ENCODE measurements around the gene TSC2. TPM values are rescaled to one million over a fixed set of nuclear protein-coding genes. Genes with fewer than 3 reads are reported as not detected.

The TSC2 gene
- total and polyA plus RNA-seq, 2 of the 13 experiments (the other 11 are each of a cell fraction or from before 2014, with no cell fraction given), result 19.6 to 40.4 TPM

DNA sequence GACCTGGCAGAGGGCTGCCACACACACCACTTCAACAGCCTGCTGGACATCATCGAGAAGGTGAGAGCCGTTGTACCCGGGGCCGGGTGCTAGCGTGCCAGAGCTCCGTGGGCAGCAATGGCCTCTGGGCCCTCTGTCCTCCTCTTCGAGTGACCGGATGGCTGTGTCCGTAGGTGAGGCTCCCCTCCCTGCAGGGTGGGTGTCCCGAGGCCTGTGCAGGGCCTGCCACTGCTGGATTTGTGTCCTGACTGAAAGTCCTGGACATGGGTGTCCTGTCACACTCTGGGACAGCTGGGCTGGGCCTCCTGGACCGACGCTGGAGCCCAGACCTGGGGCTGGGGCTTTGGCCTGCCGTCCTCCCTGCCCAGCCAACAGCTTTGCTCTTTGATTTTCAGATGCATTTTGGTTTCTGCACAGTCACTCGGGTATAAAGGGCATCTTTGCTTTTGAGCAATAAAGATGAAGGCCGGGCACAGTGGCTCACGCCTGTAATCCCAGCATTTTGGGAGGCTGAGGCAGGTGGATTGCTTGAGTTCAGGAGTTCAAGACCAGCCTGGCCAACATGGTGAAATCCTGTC lies 16.7 kb downstream of the TSC2 start:
- DNase-seq (ENCODE audit: low spot score), result no peak
- Histone ChIP-seq H3K9ac (ENCODE audit: insufficient read depth, low read depth, low read length) (no peak overlapping the region), H3K36me3 (replicated peaks in 1 of 2; ENCODE audit: control insufficient read depth in 1 of 2, insufficient read depth in 2 of 2, low read length in 2 of 2) (peaks cover 17 to 22% of the 10 kb centered on the region in 2 experiments), H2AFZ (ENCODE audit: low read length) (no peak overlapping the region), H4K20me1 (ENCODE audit: insufficient read depth, low read length) (no peaks in the 10 kb centered on the region), H3K9me3 (ENCODE audit: low read length) (no peaks in the 10 kb centered on the region), H3K27ac (ENCODE audit: extremely low read length, insufficient read depth, low read length) (no peak overlapping the region), H3K4me2 (ENCODE audit: low read depth, low read length) (no peak overlapping the region), H3K4me1 (ENCODE audit: insufficient read depth, low read length) (no peaks in the 10 kb centered on the region), H3K4me3 (replicated peaks in 1 of 3; ENCODE audit: insufficient read depth in 1 of 3, low read depth in 2 of 3, low read length in 3 of 3) (no peak overlapping the region), H3K79me2 (ENCODE audit: insufficient read depth, low read length) (no peaks in the 10 kb centered on the region), H3K27me3 (ENCODE audit: control insufficient read depth in 1 of 2, insufficient read depth in 2 of 2, low read length in 2 of 2) (no peaks in the 10 kb centered on the region)
- TF ChIP-seq CBX2 (IDR thresholded peaks at IDR 0.05; ENCODE audit: low read depth, low read length), result no peak
- TF ChIP-seq CBX2 (CRISPR knock-in tag; IDR thresholded peaks at IDR 0.05; ENCODE audit: low read depth), result no peak
- TF ChIP-seq, protein P1, sequence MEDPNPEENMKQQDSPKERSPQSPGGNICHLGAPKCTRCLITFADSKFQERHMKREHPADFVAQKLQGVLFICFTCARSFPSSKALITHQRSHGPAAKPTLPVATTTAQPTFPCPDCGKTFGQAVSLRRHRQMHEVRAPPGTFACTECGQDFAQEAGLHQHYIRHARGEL (CRISPR knock-in tag; IDR thresholded peaks at IDR 0.05), result no peak
- no peak for TF ChIP-seq TEAD2 (CRISPR knock-in tag; IDR thresholded peaks at IDR 0.05)
- no peak for TF ChIP-seq DNMT3B (CRISPR knock-in tag; conservative IDR thresholded peaks at IDR 0.05)
- no peak for TF ChIP-seq AKAP8 (CRISPR knock-in tag; IDR thresholded peaks at IDR 0.05)
- TF ChIP-seq ZNF33A (CRISPR knock-in tag; IDR thresholded peaks at IDR 0.05; ENCODE audit: borderline replicate concordance), result no peak
- no peak for TF ChIP-seq U2AF2 (IDR thresholded peaks at IDR 0.05; ENCODE audit: low read depth, low read length)
- TF ChIP-seq ISL2 (CRISPR knock-in tag; IDR thresholded peaks at IDR 0.05), result no peak
- TF ChIP-seq, protein P2, sequence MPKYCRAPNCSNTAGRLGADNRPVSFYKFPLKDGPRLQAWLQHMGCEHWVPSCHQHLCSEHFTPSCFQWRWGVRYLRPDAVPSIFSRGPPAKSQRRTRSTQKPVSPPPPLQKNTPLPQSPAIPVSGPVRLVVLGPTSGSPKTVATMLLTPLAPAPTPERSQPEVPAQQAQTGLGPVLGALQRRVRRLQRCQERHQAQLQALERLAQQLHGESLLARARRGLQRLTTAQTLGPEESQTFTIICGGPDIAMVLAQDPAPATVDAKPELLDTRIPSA (CRISPR knock-in tag; IDR thresholded peaks at IDR 0.05; ENCODE audit: borderline replicate concordance), result no peak
- TF ChIP-seq, protein P3, sequence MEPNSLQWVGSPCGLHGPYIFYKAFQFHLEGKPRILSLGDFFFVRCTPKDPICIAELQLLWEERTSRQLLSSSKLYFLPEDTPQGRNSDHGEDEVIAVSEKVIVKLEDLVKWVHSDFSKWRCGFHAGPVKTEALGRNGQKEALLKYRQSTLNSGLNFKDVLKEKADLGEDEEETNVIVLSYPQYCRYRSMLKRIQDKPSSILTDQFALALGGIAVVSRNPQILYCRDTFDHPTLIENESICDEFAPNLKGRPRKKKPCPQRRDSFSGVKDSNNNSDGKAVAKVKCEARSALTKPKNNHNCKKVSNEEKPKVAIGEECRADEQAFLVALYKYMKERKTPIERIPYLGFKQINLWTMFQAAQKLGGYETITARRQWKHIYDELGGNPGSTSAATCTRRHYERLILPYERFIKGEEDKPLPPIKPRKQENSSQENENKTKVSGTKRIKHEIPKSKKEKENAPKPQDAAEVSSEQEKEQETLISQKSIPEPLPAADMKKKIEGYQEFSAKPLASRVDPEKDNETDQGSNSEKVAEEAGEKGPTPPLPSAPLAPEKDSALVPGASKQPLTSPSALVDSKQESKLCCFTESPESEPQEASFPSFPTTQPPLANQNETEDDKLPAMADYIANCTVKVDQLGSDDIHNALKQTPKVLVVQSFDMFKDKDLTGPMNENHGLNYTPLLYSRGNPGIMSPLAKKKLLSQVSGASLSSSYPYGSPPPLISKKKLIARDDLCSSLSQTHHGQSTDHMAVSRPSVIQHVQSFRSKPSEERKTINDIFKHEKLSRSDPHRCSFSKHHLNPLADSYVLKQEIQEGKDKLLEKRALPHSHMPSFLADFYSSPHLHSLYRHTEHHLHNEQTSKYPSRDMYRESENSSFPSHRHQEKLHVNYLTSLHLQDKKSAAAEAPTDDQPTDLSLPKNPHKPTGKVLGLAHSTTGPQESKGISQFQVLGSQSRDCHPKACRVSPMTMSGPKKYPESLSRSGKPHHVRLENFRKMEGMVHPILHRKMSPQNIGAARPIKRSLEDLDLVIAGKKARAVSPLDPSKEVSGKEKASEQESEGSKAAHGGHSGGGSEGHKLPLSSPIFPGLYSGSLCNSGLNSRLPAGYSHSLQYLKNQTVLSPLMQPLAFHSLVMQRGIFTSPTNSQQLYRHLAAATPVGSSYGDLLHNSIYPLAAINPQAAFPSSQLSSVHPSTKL (CRISPR knock-in tag; IDR thresholded peaks at IDR 0.05), result no peak
- TF ChIP-seq, protein P4, sequence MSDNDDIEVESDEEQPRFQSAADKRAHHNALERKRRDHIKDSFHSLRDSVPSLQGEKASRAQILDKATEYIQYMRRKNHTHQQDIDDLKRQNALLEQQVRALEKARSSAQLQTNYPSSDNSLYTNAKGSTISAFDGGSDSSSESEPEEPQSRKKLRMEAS (IDR thresholded peaks at IDR 0.05), result no peak
- ChIA-PET POLR2A (no interaction called here), CTCF (ENCODE audit: low intra/inter-chr PET ratio, low total read pairs) (no interaction called here)
- no peak for FAIRE-seq
- intact Hi-C loops (cut with micrococcal nuclease; ENCODE audit: unreplicated experiment), result no loop called here
- in situ Hi-C loops (cut with HindIII; ENCODE audit: extremely low pct_ligation_motif_present, low pct_unique_long_range_greater_than_20kb), result no loop called here
- 100% methylated on average over 4 of the region's 16 CpGs for WGBS (ENCODE audit: low lambda C conversion rate)
- BruUV-seq (replicated peaks), result no TSS peak
- no peak; the same call in 2 of the 3 replicates for ATAC-seq
